GM06990 (cell line): ENCODE data around the gene FTCD.

Experiments
- DNase-seq: peaks from one replicate; pipeline ENCODE4 v3.0.0-alpha.2; 2011; ENCODE audit not compliant: insufficient read length; ENCODE audit errors: extremely low read depth
- H3K27me3 ChIP-seq: replicated peaks from 2 replicates; pipeline ENCODE4 v1.6.0; 2011; ENCODE audit warnings: low read length; ENCODE audit not compliant: control insufficient read depth, insufficient read depth
- H3K36me3 ChIP-seq: 2 replicates; pipeline ENCODE4 v1.5.1; 2011; ENCODE audit warnings: low read length; ENCODE audit not compliant: control insufficient read depth, insufficient read depth
- H3K4me3 ChIP-seq: replicated peaks from 2 replicates; pipeline ENCODE4 v1.5.1; 2011; ENCODE audit warnings: low read depth, mild to moderate bottlenecking, control low read depth, low read length
- TF ChIP-seq, protein P1 (sequence below): IDR thresholded peaks from 2 replicates; pipeline ENCODE4 v1.5.1; 2011; ENCODE audit warnings: low read length, control low read depth, mild to moderate bottlenecking, inconsistent platforms; ENCODE audit not compliant: insufficient read depth, poor library complexity, severe bottlenecking

Gene FTCD

GRCh38 chr21:46188226-46189212 is 33.1 kb upstream of the FTCD start:
- no peaks in the 10 kb centered on the region for H3K27me3 ChIP-seq
- DNase-seq, result no peak
- H3K4me3 ChIP-seq, result no peak overlapping the region
- peaks cover 7% of the 10 kb centered on the region for H3K36me3 ChIP-seq
- TF ChIP-seq, protein P1, sequence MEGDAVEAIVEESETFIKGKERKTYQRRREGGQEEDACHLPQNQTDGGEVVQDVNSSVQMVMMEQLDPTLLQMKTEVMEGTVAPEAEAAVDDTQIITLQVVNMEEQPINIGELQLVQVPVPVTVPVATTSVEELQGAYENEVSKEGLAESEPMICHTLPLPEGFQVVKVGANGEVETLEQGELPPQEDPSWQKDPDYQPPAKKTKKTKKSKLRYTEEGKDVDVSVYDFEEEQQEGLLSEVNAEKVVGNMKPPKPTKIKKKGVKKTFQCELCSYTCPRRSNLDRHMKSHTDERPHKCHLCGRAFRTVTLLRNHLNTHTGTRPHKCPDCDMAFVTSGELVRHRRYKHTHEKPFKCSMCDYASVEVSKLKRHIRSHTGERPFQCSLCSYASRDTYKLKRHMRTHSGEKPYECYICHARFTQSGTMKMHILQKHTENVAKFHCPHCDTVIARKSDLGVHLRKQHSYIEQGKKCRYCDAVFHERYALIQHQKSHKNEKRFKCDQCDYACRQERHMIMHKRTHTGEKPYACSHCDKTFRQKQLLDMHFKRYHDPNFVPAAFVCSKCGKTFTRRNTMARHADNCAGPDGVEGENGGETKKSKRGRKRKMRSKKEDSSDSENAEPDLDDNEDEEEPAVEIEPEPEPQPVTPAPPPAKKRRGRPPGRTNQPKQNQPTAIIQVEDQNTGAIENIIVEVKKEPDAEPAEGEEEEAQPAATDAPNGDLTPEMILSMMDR, result no peak

GRCh38 chr21:46187814-46188213 is 32.4 kb upstream of the FTCD start:
- no peak for DNase-seq
- Histone ChIP-seq H3K36me3 (peaks cover 4% of the 10 kb centered on the region), H3K27me3 (no peaks in the 10 kb centered on the region), H3K4me3 (no peak overlapping the region)
- TF ChIP-seq, protein P1, result no peak

GRCh38 chr21:46187261-46187660 is 31.9 kb upstream of the FTCD start:
- DNase-seq, result no peak
- TF ChIP-seq, protein P1, result no peak
- H3K4me3 ChIP-seq, result no peak overlapping the region
- peaks cover 4% of the 10 kb centered on the region for H3K36me3 ChIP-seq
- H3K27me3 ChIP-seq, result no peaks in the 10 kb centered on the region

DNA sequence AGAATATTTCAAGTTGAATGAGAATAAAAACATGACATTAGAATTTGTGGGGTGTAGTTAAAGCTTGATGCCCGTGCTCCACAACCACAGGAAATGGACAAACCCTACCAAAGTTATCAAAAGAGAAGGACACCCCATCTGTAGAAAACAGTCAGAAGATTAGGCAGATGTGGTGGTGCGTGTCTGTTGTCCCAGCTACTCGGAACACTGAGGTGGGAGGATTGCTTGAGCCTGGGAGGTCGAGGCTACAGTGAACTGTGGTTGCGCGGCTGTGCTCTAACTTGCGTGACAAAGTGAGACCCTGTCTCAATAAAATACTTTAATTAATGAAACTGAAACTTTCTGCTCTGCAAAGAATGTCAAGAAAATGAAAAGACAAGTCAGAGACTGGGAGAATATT is 30.3 kb upstream of the FTCD start:
- TF ChIP-seq, protein P1, result no peak
- no peak overlapping the region for H3K4me3 ChIP-seq
- no peaks in the 10 kb centered on the region; the same call in 1 of the 2 replicates for H3K36me3 ChIP-seq
- DNase-seq, result no peak
- no peaks in the 10 kb centered on the region for H3K27me3 ChIP-seq

- no peaks in the 10 kb centered on the region; the same call in 1 of the 2 replicates for H3K36me3 ChIP-seq
- DNase-seq, result peak; percentile 92
- TF ChIP-seq, protein P1, result no peak
Measured at GRCh38 chr21:46184625-46185555, 29.5 kb upstream of the FTCD start.

More at GRCh38 chr21:46184625-46185555, 29.5 kb upstream of the FTCD start:
- Histone ChIP-seq H3K27me3 (no peaks in the 10 kb centered on the region), H3K4me3 (peak overlapping the region; percentile 79)
